HEK293 (cell line): ENCODE data around the gene ARHGAP42.

Source experiments
- CTCF ChIA-PET: fragments of 350-600 bp; formaldehyde crosslinking; extraction: SDS; loops from one replicate; lab custom pipeline; 2021; ENCODE audit warnings: antibody characterized with exemption; lab: Yijun Ruan, JAX
- POLR2A ChIA-PET: fragments of 300-600 bp; formaldehyde crosslinking; extraction: SDS; loops from one replicate; lab custom pipeline; 2020; ENCODE audit warnings: antibody characterized with exemption, inconsistent platforms; lab: Yijun Ruan, JAX
- H3K27ac ChIP-seq: fragments of 200-500 bp; sonication (Bioruptor generic); 2 replicates; pipeline ENCODE4 v1.5.1; 2014; ENCODE audit warnings: low read depth, low read length, control low read depth, inconsistent platforms; ENCODE audit errors: extremely low read depth
- H3K36me3 ChIP-seq, 2 experiments: fragments of 200-500 bp in 1 of 2; sonication (Bioruptor generic) in 1 of 2; 1 replicate in 1 of 2; 2 replicates in 1 of 2; pipeline ENCODE4 v1.5.1; 2014 to 2017; ENCODE audit warnings: inconsistent platforms in 2 of 2, low read length in 2 of 2; ENCODE audit not compliant: control insufficient read depth in 2 of 2, insufficient read depth in 1 of 2
- H3K4me1 ChIP-seq: fragments of 200-500 bp; sonication (Bioruptor generic); 2 replicates; pipeline ENCODE4 v1.5.1; 2014; ENCODE audit warnings: mild to moderate bottlenecking, low read length, inconsistent platforms; ENCODE audit not compliant: control insufficient read depth, insufficient read depth
- H3K4me3 ChIP-seq: 2 replicates; pipeline ENCODE4 v1.5.1; 2011; ENCODE audit warnings: low read depth, mild to moderate bottlenecking, control low read depth, low read length, moderate library complexity
- H3K9me3 ChIP-seq: fragments of 200-500 bp; sonication (Bioruptor generic); 2 replicates; pipeline ENCODE4 v1.5.1; 2014; ENCODE audit warnings: low read depth, low read length, inconsistent platforms; ENCODE audit not compliant: control insufficient read depth, insufficient read depth
- BCL6B ChIP-seq: fragments of 450-650 bp; formaldehyde crosslinking; IDR thresholded peaks from 2 replicates; pipeline ENCODE4 v1.5.1; 2017; ENCODE audit warnings: missing biosample characterization, missing genetic modification characterization
- GLI4 ChIP-seq: fragments of 450-650 bp; formaldehyde crosslinking; IDR thresholded peaks from 2 replicates; pipeline ENCODE4 v1.5.1; 2016; ENCODE audit warnings: missing biosample characterization, missing genetic modification characterization
- GLIS2 ChIP-seq: fragments of 450-650 bp; formaldehyde crosslinking; IDR thresholded peaks from 2 replicates; pipeline ENCODE4 v1.5.1; 2016; ENCODE audit warnings: missing biosample characterization, missing genetic modification characterization
- HOXD13 ChIP-seq: sonication (generic); formaldehyde crosslinking; IDR thresholded peaks from 2 replicates; pipeline ENCODE4 v1.8.0; 2022; ENCODE audit warnings: missing genetic modification reagents, borderline replicate concordance
- KLF17 ChIP-seq: fragments of 450-650 bp; formaldehyde crosslinking; IDR thresholded peaks from 2 replicates; pipeline ENCODE4 v1.5.1; 2016; ENCODE audit warnings: missing biosample characterization, missing genetic modification characterization
- KLF9 ChIP-seq: fragments of 450-650 bp; formaldehyde crosslinking; IDR thresholded peaks from 2 replicates; pipeline ENCODE4 v1.5.1; 2016; ENCODE audit warnings: missing biosample characterization, missing genetic modification characterization, low read depth
- PBX3 ChIP-seq: sonication (generic); formaldehyde crosslinking; IDR thresholded peaks from 2 replicates; pipeline ENCODE4 v1.8.1; 2022; ENCODE audit warnings: mild to moderate bottlenecking, moderate library complexity, missing genetic modification reagents
- RBAK ChIP-seq: fragments of 450-650 bp; formaldehyde crosslinking; IDR thresholded peaks from 2 replicates; pipeline ENCODE4 v1.5.1; 2016; ENCODE audit warnings: missing biosample characterization, missing genetic modification characterization
- SETDB1 ChIP-seq: IDR thresholded peaks from one replicate; pipeline ENCODE4 v1.6.1; 2017; ENCODE audit warnings: mild to moderate bottlenecking, low read length, moderate library complexity, mixed read lengths; ENCODE audit not compliant: insufficient read length
- ZBTB49 ChIP-seq: fragments of 450-650 bp; formaldehyde crosslinking; IDR thresholded peaks from 2 replicates; pipeline ENCODE4 v1.5.1; 2016; ENCODE audit warnings: missing biosample characterization, missing genetic modification characterization, low read depth
- ZEB2 ChIP-seq: fragments of 450-650 bp; formaldehyde crosslinking; IDR thresholded peaks from 2 replicates; pipeline ENCODE4 v1.5.1; 2016; ENCODE audit warnings: missing biosample characterization, missing genetic modification characterization
- ZFP37 ChIP-seq: fragments of 450-650 bp; formaldehyde crosslinking; IDR thresholded peaks from 2 replicates; pipeline ENCODE4 v1.5.1; 2016; ENCODE audit warnings: missing biosample characterization, missing genetic modification characterization
- ZNF114 ChIP-seq: fragments of 450-650 bp; formaldehyde crosslinking; IDR thresholded peaks from 2 replicates; pipeline ENCODE4 v1.5.0; 2017; ENCODE audit warnings: missing biosample characterization, missing genetic modification characterization
- ZNF146 ChIP-seq: fragments of 450-650 bp; formaldehyde crosslinking; IDR thresholded peaks from 2 replicates; pipeline ENCODE4 v1.5.1; 2016; ENCODE audit warnings: missing biosample characterization, missing genetic modification characterization
- ZNF157 ChIP-seq: fragments of 450-650 bp; formaldehyde crosslinking; IDR thresholded peaks from 2 replicates; pipeline ENCODE4 v1.5.1; 2016; ENCODE audit warnings: missing biosample characterization, missing genetic modification characterization
- ZNF174 ChIP-seq: fragments of 450-650 bp; formaldehyde crosslinking; IDR thresholded peaks from 2 replicates; pipeline ENCODE4 v1.5.0; 2017; ENCODE audit warnings: missing biosample characterization, mild to moderate bottlenecking, missing genetic modification characterization
- ZNF214 ChIP-seq: fragments of 450-650 bp; formaldehyde crosslinking; IDR thresholded peaks from 2 replicates; pipeline ENCODE4 v1.5.1; 2017; ENCODE audit warnings: missing biosample characterization, mild to moderate bottlenecking, missing genetic modification characterization, borderline replicate concordance
- ZNF23 ChIP-seq: fragments of 450-650 bp; formaldehyde crosslinking; IDR thresholded peaks from 2 replicates; pipeline ENCODE4 v1.5.1; 2016; ENCODE audit warnings: missing biosample characterization, missing genetic modification characterization, borderline replicate concordance
- ZNF311 ChIP-seq: fragments of 450-650 bp; formaldehyde crosslinking; IDR thresholded peaks from 2 replicates; pipeline ENCODE4 v1.5.1; 2017; ENCODE audit warnings: missing biosample characterization, missing genetic modification characterization, borderline replicate concordance
- ZNF366 ChIP-seq: fragments of 450-650 bp; formaldehyde crosslinking; conservative IDR thresholded peaks from 2 replicates; pipeline ENCODE4 v1.5.1; 2016; ENCODE audit warnings: missing biosample characterization, missing genetic modification characterization
- ZNF423 ChIP-seq: fragments of 450-650 bp; formaldehyde crosslinking; IDR thresholded peaks from 2 replicates; pipeline ENCODE4 v1.5.1; 2016; ENCODE audit warnings: missing biosample characterization, missing genetic modification characterization
- ZNF426 ChIP-seq: fragments of 450-650 bp; formaldehyde crosslinking; IDR thresholded peaks from 2 replicates; pipeline ENCODE4 v1.5.1; 2017; ENCODE audit warnings: missing biosample characterization, missing genetic modification characterization, mild to moderate bottlenecking, inconsistent platforms, moderate library complexity
- ZNF701 ChIP-seq: fragments of 450-650 bp; formaldehyde crosslinking; IDR thresholded peaks from 2 replicates; pipeline ENCODE4 v1.5.1; 2016; ENCODE audit warnings: missing biosample characterization, missing genetic modification characterization
- ZNF768 ChIP-seq: fragments of 450-650 bp; formaldehyde crosslinking; IDR thresholded peaks from 2 replicates; pipeline ENCODE4 v1.5.1; 2018; ENCODE audit warnings: missing biosample characterization, mild to moderate bottlenecking, missing genetic modification characterization
- ZSCAN23 ChIP-seq: fragments of 450-650 bp; formaldehyde crosslinking; IDR thresholded peaks from 2 replicates; pipeline ENCODE4 v1.5.1; 2016; ENCODE audit warnings: missing biosample characterization, missing genetic modification characterization
- TF ChIP-seq, protein P1 (sequence below): fragments of 450-650 bp; formaldehyde crosslinking; IDR thresholded peaks from 2 replicates; pipeline ENCODE4 v1.5.1; 2016; ENCODE audit warnings: missing biosample characterization, missing genetic modification characterization, borderline replicate concordance
- TF ChIP-seq, protein P2 (sequence below): fragments of 450-650 bp; formaldehyde crosslinking; IDR thresholded peaks from 2 replicates; pipeline ENCODE4 v1.5.1; 2016; ENCODE audit warnings: missing biosample characterization, missing genetic modification characterization
- TF ChIP-seq, protein P3 (sequence below): fragments of 450-650 bp; formaldehyde crosslinking; IDR thresholded peaks from 2 replicates; pipeline ENCODE4 v1.5.1; 2016; ENCODE audit warnings: missing biosample characterization, missing genetic modification characterization

ARHGAP42 gene

DNA sequence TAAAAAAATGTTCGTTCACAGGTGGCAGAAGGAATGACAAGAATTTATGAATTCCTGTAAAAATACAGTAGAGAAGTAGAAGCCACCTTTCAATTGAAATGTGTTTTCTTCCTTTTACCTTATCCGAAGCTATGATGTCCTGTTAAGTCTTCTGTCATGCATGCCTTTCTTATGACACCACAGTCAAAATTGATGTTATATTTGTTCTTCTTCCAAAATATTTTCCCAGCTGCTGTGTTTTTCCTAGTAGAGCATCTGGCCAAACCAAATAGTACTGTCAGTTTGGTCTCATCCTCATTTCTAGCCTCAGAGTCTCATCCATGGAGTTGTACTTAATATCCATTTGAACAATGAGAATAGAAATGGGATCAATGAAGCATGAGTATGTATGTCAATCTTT is 236.5 kb downstream of the ARHGAP42 start (continued):
- TF ChIP-seq, protein P1, sequence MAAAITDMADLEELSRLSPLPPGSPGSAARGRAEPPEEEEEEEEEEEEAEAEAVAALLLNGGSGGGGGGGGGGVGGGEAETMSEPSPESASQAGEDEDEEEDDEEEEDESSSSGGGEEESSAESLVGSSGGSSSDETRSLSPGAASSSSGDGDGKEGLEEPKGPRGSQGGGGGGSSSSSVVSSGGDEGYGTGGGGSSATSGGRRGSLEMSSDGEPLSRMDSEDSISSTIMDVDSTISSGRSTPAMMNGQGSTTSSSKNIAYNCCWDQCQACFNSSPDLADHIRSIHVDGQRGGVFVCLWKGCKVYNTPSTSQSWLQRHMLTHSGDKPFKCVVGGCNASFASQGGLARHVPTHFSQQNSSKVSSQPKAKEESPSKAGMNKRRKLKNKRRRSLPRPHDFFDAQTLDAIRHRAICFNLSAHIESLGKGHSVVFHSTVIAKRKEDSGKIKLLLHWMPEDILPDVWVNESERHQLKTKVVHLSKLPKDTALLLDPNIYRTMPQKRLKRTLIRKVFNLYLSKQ (tag by site-specific recombination), result no peak
- no peak for TF ChIP-seq HOXD13 (CRISPR knock-in tag)
- no peak for TF ChIP-seq GLI4 (tag by site-specific recombination)
- no peak for TF ChIP-seq ZNF157 (tag by site-specific recombination)
- TF ChIP-seq ZSCAN23 (tag by site-specific recombination), result no peak
- TF ChIP-seq ZNF701 (tag by site-specific recombination), result no peak
- no peak for TF ChIP-seq GLIS2
- TF ChIP-seq ZNF311 (tag by site-specific recombination), result no peak

- Histone ChIP-seq H3K9me3 (no peaks in the 10 kb centered on the region), H3K4me3 (no peak overlapping the region), H3K27ac (no peak overlapping the region), H3K36me3 (no peaks in the 10 kb centered on the region), H3K4me1 (no peaks in the 10 kb centered on the region; the same call in 1 of the 2 replicates)
- ChIA-PET POLR2A (no interaction called here), CTCF (interaction anchor here (0.6 to 4.2 kb wide), 4 partner anchors 68 to 348 kb away, joined by 3 to 36 read pairs (median 6); partner anchors contain the start of gene ARHGAP42)
- no peak for TF ChIP-seq ZNF426
- no peak for TF ChIP-seq KLF17
- TF ChIP-seq ZNF768, result no peak
- TF ChIP-seq RBAK, result no peak
- no peak for TF ChIP-seq ZFP37 (tag by site-specific recombination)
- TF ChIP-seq, protein P2, sequence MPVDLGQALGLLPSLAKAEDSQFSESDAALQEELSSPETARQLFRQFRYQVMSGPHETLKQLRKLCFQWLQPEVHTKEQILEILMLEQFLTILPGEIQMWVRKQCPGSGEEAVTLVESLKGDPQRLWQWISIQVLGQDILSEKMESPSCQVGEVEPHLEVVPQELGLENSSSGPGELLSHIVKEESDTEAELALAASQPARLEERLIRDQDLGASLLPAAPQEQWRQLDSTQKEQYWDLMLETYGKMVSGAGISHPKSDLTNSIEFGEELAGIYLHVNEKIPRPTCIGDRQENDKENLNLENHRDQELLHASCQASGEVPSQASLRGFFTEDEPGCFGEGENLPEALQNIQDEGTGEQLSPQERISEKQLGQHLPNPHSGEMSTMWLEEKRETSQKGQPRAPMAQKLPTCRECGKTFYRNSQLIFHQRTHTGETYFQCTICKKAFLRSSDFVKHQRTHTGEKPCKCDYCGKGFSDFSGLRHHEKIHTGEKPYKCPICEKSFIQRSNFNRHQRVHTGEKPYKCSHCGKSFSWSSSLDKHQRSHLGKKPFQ, result no peak
- TF ChIP-seq ZNF366, result no peak
- TF ChIP-seq, protein P3, sequence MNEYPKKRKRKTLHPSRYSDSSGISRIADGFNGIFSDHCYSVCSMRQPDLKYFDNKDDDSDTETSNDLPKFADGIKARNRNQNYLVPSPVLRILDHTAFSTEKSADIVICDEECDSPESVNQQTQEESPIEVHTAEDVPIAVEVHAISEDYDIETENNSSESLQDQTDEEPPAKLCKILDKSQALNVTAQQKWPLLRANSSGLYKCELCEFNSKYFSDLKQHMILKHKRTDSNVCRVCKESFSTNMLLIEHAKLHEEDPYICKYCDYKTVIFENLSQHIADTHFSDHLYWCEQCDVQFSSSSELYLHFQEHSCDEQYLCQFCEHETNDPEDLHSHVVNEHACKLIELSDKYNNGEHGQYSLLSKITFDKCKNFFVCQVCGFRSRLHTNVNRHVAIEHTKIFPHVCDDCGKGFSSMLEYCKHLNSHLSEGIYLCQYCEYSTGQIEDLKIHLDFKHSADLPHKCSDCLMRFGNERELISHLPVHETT, result peak; percentile 87
- TF ChIP-seq ZNF114, result no peak
- no peak for TF ChIP-seq SETDB1
- TF ChIP-seq ZNF146 (tag by site-specific recombination), result no peak
- TF ChIP-seq ZNF214, result no peak
- peak; percentile 66 for TF ChIP-seq ZEB2 (tag by site-specific recombination)
- TF ChIP-seq ZNF423, result no peak
- no peak for TF ChIP-seq ZBTB49 (tag by site-specific recombination)
- TF ChIP-seq BCL6B (tag by site-specific recombination), result no peak
- TF ChIP-seq ZNF23 (tag by site-specific recombination), result no peak
- TF ChIP-seq PBX3 (CRISPR knock-in tag), result no peak
- no peak for TF ChIP-seq ZNF174 (tag by site-specific recombination)
- no peak for TF ChIP-seq KLF9
These were observed 238.8 kb downstream of the ARHGAP42 start for GRCh38 chr11:100925935-100926334.
